Neural progenitor cell (in vitro differentiated cells): ENCODE data around the gene PPP1R3A.

ENCODE experiments used
- CTCF ChIP-seq: fragments of 200-600 bp; sonication (generic); IDR thresholded peaks from 2 replicates; pipeline ENCODE4 v1.5.1; 2017; ENCODE audit warnings: antibody characterized with exemption, mild to moderate bottlenecking
- EZH2 ChIP-seq: fragments of 200-600 bp; sonication (generic); IDR thresholded peaks from 2 replicates; pipeline ENCODE4 v1.6.1; 2017; ENCODE audit warnings: antibody characterized with exemption, mild to moderate bottlenecking, moderate library complexity
- EZH2phosphoT487 ChIP-seq: fragments of 200-600 bp; sonication (generic); IDR thresholded peaks from 2 replicates; pipeline ENCODE4 v1.6.1; 2017; ENCODE audit warnings: antibody characterized with exemption

GRCh38 chr7:113936982-113937381 lies 18.2 kb upstream of the PPP1R3A start:
- TF ChIP-seq EZH2phosphoT487: no peak
- TF ChIP-seq CTCF: no peak
- TF ChIP-seq EZH2: no peak
